Measurements from ENCODE around the gene DHFR.

- TF ChIP-seq, protein P1, sequence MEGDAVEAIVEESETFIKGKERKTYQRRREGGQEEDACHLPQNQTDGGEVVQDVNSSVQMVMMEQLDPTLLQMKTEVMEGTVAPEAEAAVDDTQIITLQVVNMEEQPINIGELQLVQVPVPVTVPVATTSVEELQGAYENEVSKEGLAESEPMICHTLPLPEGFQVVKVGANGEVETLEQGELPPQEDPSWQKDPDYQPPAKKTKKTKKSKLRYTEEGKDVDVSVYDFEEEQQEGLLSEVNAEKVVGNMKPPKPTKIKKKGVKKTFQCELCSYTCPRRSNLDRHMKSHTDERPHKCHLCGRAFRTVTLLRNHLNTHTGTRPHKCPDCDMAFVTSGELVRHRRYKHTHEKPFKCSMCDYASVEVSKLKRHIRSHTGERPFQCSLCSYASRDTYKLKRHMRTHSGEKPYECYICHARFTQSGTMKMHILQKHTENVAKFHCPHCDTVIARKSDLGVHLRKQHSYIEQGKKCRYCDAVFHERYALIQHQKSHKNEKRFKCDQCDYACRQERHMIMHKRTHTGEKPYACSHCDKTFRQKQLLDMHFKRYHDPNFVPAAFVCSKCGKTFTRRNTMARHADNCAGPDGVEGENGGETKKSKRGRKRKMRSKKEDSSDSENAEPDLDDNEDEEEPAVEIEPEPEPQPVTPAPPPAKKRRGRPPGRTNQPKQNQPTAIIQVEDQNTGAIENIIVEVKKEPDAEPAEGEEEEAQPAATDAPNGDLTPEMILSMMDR (IDR thresholded peaks at IDR 0.05), result no peak
- TF ChIP-seq REST (IDR thresholded peaks at IDR 0.05), result no peak
- no peak for TF ChIP-seq TP53 (CRISPR knock-in tag; IDR thresholded peaks at IDR 0.05)
- TF ChIP-seq, protein P2, sequence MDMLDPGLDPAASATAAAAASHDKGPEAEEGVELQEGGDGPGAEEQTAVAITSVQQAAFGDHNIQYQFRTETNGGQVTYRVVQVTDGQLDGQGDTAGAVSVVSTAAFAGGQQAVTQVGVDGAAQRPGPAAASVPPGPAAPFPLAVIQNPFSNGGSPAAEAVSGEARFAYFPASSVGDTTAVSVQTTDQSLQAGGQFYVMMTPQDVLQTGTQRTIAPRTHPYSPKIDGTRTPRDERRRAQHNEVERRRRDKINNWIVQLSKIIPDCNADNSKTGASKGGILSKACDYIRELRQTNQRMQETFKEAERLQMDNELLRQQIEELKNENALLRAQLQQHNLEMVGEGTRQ (IDR thresholded peaks at IDR 0.05), result no peak
- TF ChIP-seq ELK1 (IDR thresholded peaks at IDR 0.05; ENCODE audit: low read depth, low read length), result no peak
- no peak for TF ChIP-seq MAX (IDR thresholded peaks at IDR 0.05)
- no peak for TF ChIP-seq CHD2 (IDR thresholded peaks at IDR 0.05; ENCODE audit: low read length, partially characterized antibody)
- TF ChIP-seq JUN (IDR thresholded peaks at IDR 0.05), result no peak
- no peak for TF ChIP-seq POLR2A (IDR thresholded peaks at IDR 0.05; ENCODE audit: low read length)
These were observed 4.3 kb upstream of the DHFR start for GRCh38 chr5:80659106-80659505.

All from A549 (cell line).